ENCODE measurements around the gene ZBTB20.

- TF ChIP-seq CTCF (conservative IDR thresholded peaks at IDR 0.05; ENCODE audit: low read depth, low read length) (no peak), SMC3 (IDR thresholded peaks at IDR 0.05; ENCODE audit: low read depth, low read length) (no peak), RAD21 (IDR thresholded peaks at IDR 0.05; ENCODE audit: low read length) (no peak), ELK1 (IDR thresholded peaks at IDR 0.05; ENCODE audit: borderline replicate concordance, low read depth, low read length) (no peak), USF2 (IDR thresholded peaks at IDR 0.05; ENCODE audit: low read depth, low read length) (no peak), POLR2A (IDR thresholded peaks at IDR 0.05; ENCODE audit: low read depth, low read length) (no peak), MAZ (IDR thresholded peaks at IDR 0.05; ENCODE audit: borderline replicate concordance, low read depth, low read length) (no peak), MAFK (IDR thresholded peaks at IDR 0.05; ENCODE audit: low read depth, low read length) (no peak), CEBPB (IDR thresholded peaks at IDR 0.05; ENCODE audit: low read depth, low read length) (no peak), RCOR1 (IDR thresholded peaks at IDR 0.05; ENCODE audit: insufficient replicate concordance, low read length) (no peak), BHLHE40 (IDR thresholded peaks at IDR 0.05; ENCODE audit: low read depth, low read length) (no peak), RFX5 (IDR thresholded peaks at IDR 0.05; ENCODE audit: low read depth, low read length) (no peak), MXI1 (IDR thresholded peaks at IDR 0.05; ENCODE audit: borderline replicate concordance, low read depth, low read length) (no peak)
These were observed 317.3 kb downstream of the ZBTB20 start for GRCh38 chr3:114829783-114830182.

Data from IMR-90 (cell line).